ENCODE measurements around the gene ATL1.

Gene ATL1

DNA sequence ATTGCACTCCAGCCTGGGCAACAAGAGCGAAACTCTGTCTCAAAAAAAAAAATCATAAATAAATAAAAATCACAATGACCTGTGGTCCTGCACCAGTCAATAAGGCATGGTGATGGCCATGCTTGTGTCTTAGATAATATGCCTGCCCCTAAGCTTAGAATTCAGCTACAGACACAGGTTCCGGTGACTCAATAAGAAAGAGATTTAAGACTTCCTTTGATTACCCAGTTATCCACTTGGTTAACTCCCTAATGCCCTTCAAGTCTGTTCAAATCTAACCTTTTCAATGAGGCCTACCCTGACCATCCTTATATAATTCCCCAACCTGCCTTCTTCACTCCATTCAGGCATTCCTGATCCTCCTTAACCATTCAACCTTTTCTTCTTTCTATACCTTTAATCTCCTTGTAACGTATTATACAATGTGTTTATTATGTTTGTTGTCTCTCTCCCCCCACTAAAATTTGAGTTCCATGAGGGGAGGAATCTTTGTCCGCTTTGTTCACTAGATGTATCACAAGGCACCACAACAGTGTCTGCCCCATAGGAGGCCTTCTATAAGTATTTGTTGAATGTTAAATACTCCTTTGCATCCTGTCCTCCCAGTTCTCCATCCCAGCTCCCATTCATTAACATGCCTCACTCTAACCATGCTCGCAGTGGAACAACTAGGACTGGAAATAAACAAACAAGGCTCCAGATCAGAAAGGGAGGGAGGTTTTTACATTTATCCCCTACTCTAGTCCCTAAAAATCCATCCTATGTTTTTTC lies 36.5 kb upstream of the ATL1 start:
- no peak overlapping the region for H3K4me3 ChIP-seq (replicated peaks in 1 of 2; ENCODE audit: low read depth in 2 of 2, low read length in 2 of 2)
- no peak for TF ChIP-seq CTCF (IDR thresholded peaks at IDR 0.05; ENCODE audit: low read depth, low read length)
- DNase-seq (ENCODE audit: low read depth in 2 of 2): no peak

DNA sequence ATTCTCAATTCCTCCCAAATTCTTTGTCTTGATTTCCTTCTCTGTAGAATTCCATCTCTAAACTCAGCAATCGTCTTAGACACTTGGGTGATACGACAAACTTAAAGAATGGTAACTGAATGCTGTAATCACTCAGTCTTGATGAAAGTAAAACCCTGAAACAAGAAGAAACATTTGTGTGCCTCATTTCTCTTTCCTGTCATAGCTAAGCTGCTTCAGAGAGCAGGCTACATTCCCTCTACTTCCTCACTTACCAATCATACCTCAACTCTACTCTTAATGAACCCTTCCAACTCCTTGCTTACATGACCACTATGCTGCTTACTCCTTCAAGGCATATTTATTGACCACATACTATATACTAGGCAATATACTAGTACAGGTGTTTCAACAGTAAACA lies 35.9 kb upstream of the ATL1 start:
- no peak for DNase-seq (ENCODE audit: low read depth in 2 of 2)
- no peak overlapping the region for H3K4me3 ChIP-seq (replicated peaks in 1 of 2; ENCODE audit: low read depth in 2 of 2, low read length in 2 of 2)
- TF ChIP-seq CTCF (IDR thresholded peaks at IDR 0.05; ENCODE audit: low read depth, low read length): no peak

GRCh38 chr14:50524731-50525515 lies 35.0 kb upstream of the ATL1 start:
- DNase-seq (ENCODE audit: low read depth in 2 of 2): no peak
- H3K4me3 ChIP-seq (replicated peaks in 1 of 2; ENCODE audit: low read depth in 2 of 2, low read length in 2 of 2): no peak overlapping the region
- no peak for TF ChIP-seq CTCF (IDR thresholded peaks at IDR 0.05; ENCODE audit: low read depth, low read length)

- no peak for TF ChIP-seq CTCF (IDR thresholded peaks at IDR 0.05; ENCODE audit: low read depth, low read length)
- peak in 1 of 2 donors; percentile 46 for DNase-seq (ENCODE audit: low read depth in 2 of 2)
- H3K4me3 ChIP-seq (replicated peaks in 1 of 2; ENCODE audit: low read depth in 2 of 2, low read length in 2 of 2): no peak overlapping the region
Measured at GRCh38 chr14:50528000-50528399, 31.9 kb upstream of the ATL1 start.

GRCh38 chr14:50529288-50530179 lies 30.4 kb upstream of the ATL1 start:
- TF ChIP-seq CTCF (IDR thresholded peaks at IDR 0.05; ENCODE audit: low read depth, low read length): no peak
- peak in 1 of 2 donors; percentile 49 for DNase-seq (ENCODE audit: low read depth in 2 of 2)
- H3K4me3 ChIP-seq (replicated peaks in 1 of 2; ENCODE audit: low read depth in 2 of 2, low read length in 2 of 2): peak overlapping the region; percentile 8 to 39

DNA sequence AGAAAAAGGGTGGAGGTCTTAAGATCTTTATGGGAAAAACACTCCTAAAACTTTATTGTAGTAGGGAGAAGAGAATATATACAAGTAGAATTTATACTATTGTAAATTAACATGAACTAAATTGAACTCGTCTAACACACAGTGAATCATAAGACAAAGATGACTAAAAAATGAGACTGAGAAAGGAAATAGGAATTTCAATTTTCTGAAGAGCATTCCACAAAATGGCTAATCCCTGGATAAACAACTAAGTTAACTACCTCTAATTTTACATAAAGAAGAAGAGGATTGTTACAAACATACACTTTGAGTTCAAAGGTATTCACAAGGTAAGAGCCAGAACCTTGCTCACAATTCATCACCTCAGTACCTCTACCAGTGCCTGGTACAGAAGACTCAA lies 29.6 kb upstream of the ATL1 start:
- peak; percentile 25 to 72 for DNase-seq (ENCODE audit: low read depth in 2 of 2)
- TF ChIP-seq CTCF (IDR thresholded peaks at IDR 0.05; ENCODE audit: low read depth, low read length): no peak
- peak overlapping the region; percentile 82 to 94 for H3K4me3 ChIP-seq (replicated peaks in 1 of 2; ENCODE audit: low read depth in 2 of 2, low read length in 2 of 2)

Measured in cardiac fibroblast (primary cell).